ENCODE data around the gene MUC5B. TPM values are rescaled to one million over a fixed set of nuclear protein-coding genes. Genes with fewer than 3 reads are reported as not detected.

The MUC5B gene
- total RNA-seq, 2 donors from 2014 or later: not detected

DNA sequence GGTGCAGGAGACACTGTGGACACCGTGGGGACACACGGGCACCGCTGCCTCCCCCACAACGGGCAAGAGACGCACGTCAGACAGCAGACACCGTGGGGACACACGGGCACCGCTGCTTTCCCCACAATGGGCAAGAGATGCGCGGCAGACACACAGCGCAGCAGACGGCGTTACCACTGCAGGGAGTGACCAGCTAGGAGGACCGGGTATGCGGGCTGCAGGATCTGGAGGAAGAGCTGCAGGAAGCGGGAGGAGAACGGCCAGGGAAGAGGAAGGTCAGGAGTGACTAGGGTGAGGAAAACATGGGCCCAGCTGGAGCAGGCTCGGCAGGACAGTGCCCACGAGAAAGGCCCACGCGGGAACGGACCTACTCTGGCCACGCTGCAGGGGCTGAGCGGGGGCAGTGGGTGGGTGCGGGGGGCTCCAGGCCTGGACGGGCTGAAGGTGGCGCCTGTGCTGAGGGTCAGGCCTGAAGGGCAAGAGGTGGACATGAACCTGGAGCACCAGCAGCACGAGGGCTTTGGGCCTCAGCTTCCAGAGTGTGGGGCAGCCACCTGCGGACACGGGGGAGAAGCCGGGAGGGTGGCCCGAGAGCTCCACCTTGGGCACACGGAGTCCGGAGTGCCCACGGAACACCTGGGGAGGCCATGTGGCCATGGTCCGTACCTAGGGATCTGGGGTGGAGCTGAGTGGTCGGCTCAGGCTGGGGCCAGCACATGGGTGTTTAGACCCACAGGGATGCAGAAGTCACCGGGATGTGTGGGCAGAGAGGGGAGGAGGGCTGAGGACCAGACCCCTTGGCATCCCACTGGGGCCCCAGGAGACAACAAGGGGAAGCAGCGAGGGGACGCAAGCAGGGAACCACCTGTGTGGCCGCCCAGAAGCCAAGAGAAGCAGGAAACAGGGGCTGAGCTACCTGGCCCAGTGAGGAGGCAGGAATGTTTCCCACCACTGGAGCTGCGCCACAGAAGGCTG, 70.1 kb downstream of the MUC5B start:
- Histone ChIP-seq H3K27me3 (no peaks in the 10 kb centered on the region), H3K9me3 (no peaks in the 10 kb centered on the region), H3K4me1 (peaks cover 0 to 6% of the 10 kb centered on the region in 2 donors), H3K4me3 (no peak overlapping the region), H3K36me3 (peaks cover 60% of the 10 kb centered on the region), H3K27ac (no peak overlapping the region)
- TF ChIP-seq, protein P1, sequence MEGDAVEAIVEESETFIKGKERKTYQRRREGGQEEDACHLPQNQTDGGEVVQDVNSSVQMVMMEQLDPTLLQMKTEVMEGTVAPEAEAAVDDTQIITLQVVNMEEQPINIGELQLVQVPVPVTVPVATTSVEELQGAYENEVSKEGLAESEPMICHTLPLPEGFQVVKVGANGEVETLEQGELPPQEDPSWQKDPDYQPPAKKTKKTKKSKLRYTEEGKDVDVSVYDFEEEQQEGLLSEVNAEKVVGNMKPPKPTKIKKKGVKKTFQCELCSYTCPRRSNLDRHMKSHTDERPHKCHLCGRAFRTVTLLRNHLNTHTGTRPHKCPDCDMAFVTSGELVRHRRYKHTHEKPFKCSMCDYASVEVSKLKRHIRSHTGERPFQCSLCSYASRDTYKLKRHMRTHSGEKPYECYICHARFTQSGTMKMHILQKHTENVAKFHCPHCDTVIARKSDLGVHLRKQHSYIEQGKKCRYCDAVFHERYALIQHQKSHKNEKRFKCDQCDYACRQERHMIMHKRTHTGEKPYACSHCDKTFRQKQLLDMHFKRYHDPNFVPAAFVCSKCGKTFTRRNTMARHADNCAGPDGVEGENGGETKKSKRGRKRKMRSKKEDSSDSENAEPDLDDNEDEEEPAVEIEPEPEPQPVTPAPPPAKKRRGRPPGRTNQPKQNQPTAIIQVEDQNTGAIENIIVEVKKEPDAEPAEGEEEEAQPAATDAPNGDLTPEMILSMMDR (IDR thresholded peaks at IDR 0.05): no peak
- DNase-seq (ENCODE audit: low spot score): no peak

- DNase-seq (ENCODE audit: low spot score): no peak
- no peak overlapping the region for H3K27ac ChIP-seq
- H3K4me3 ChIP-seq: no peak overlapping the region
- TF ChIP-seq, protein P1 (IDR thresholded peaks at IDR 0.05): peak in 1 of 2 donors; percentile 36
- no peaks in the 10 kb centered on the region for H3K9me3 ChIP-seq
- H3K4me1 ChIP-seq: peaks cover 0 to 11% of the 10 kb centered on the region in 2 donors
- no peaks in the 10 kb centered on the region for H3K27me3 ChIP-seq
- peaks cover 54% of the 10 kb centered on the region for H3K36me3 ChIP-seq
Observed at GRCh38 chr11:1293619-1294015, 70.8 kb downstream of the MUC5B start.

DNA sequence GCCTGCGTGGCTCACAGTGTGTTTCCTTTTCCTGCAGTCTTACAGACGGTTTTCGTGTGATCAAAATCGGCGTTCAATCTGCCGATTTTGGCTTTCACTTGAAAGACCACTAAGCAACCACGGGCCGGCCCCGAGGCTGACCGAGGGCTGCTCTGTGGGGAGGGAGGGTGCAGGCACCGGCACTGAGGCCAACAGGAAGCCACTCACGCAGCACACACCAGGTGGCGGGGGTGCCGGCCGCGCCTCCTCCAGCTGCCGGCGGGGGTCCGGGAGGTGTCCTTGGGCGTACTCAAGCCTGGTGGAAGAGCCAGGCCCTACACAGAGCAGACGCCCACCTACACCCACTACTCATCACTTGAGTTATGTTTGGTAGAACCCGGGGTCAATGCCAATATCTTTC, 72.2 kb downstream of the MUC5B start:
- DNase-seq (ENCODE audit: low spot score): no peak
- Histone ChIP-seq H3K27ac (no peak overlapping the region), H3K36me3 (peaks cover 39% of the 10 kb centered on the region), H3K4me3 (no peak overlapping the region), H3K4me1 (peaks cover 0 to 22% of the 10 kb centered on the region in 2 donors), H3K9me3 (no peaks in the 10 kb centered on the region), H3K27me3 (no peaks in the 10 kb centered on the region)
- TF ChIP-seq, protein P1 (IDR thresholded peaks at IDR 0.05): no peak

DNA sequence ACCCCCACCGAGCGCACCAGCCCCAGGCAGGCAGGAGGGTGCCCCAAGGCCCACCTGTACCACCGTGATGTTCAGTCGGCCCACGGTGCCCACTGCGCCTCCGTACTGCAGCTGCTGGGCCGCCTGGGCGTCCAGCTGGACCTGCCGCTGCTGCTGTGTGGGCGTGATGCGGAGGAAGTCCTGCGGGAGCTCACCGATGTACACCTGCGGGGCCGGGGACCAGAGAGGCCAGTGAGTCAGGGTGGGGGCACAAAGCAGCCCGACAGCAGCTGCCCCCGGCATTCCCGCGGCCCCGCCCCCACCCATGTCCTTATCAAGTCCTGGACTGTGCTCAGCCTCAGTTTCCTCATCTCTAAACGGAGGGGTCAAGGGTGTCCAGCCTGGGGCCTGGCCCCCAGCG, 72.7 kb downstream of the MUC5B start:
- Histone ChIP-seq H3K27ac (no peak overlapping the region), H3K27me3 (no peaks in the 10 kb centered on the region), H3K4me3 (no peak overlapping the region), H3K36me3 (peaks cover 35% of the 10 kb centered on the region), H3K4me1 (peaks cover 0 to 22% of the 10 kb centered on the region in 2 donors), H3K9me3 (no peaks in the 10 kb centered on the region)
- TF ChIP-seq, protein P1 (IDR thresholded peaks at IDR 0.05): no peak
- no peak for DNase-seq (ENCODE audit: low spot score)

DNA sequence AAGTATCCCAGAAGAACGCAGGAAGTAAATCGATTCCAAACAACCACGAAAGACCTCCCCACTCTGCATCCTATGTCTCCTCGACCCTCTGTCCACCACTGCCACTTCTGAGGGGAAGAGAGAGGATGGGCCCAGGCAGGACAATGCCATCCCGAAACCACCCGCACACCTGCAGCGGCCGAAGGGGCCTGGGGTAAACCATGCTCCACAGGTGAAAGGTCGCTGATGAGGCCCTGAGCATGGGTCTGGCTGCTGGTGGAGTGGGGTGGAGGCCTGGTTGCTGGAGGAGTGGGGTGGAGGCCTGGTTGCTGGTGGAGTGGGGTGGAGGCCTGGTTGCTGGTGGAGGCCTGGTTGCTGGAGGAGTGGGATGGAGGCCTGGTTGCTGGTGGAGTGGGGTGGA, 73.4 kb downstream of the MUC5B start:
- H3K9me3 ChIP-seq: no peaks in the 10 kb centered on the region
- peaks cover 29% of the 10 kb centered on the region for H3K36me3 ChIP-seq
- peaks cover 0 to 22% of the 10 kb centered on the region in 2 donors for H3K4me1 ChIP-seq
- no peak overlapping the region for H3K27ac ChIP-seq
- no peaks in the 10 kb centered on the region for H3K27me3 ChIP-seq
- no peak for DNase-seq (ENCODE audit: low spot score)
- H3K4me3 ChIP-seq: no peak overlapping the region
- TF ChIP-seq, protein P1 (IDR thresholded peaks at IDR 0.05): no peak

Data from right atrium auricular region (tissue), 2 donors.